HG02870 (cell line): ENCODE data around the gene VANGL2.

Source experiments
- ATAC-seq: cut with Tn5 transposase; IDR thresholded peaks from one replicate; pipeline ENCODE4 v1.9.1; 2021; ENCODE audit warnings: mild to moderate bottlenecking, moderate library complexity; ENCODE audit not compliant: unreplicated experiment

Gene VANGL2

GRCh38 chr1:160455153-160455517 lies 54.8 kb downstream of the VANGL2 start:
- no peak for ATAC-seq

- ATAC-seq: no peak
Observed at GRCh38 chr1:160459056-160459455, 58.7 kb downstream of the VANGL2 start.

GRCh38 chr1:160459687-160460086 lies 59.3 kb downstream of the VANGL2 start:
- no peak for ATAC-seq

DNA sequence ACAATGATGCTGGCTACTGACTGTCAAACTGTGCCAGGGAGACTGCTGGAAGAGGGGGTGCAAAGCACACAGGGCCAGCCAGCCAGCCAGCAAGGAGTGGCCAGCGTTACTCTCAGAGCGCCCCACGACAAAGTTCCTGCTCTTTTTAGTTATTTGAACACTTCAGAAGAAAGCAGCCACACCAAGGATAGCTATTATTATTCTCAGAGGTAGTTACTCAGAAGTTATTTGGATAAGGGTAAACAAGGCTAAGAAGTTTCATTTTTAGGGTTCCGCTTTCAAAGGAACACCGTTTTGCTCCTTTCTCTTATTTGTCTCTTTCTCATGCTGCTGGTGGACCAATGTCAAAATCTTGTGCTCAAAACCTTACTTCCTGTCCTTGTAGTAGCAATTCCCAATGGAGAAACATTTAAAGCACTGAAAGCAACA lies 59.9 kb downstream of the VANGL2 start:
- ATAC-seq: no peak

GRCh38 chr1:160460683-160461287 lies 60.4 kb downstream of the VANGL2 start:
- ATAC-seq: no peak

- no peak for ATAC-seq
Observed at GRCh38 chr1:160465123-160465522, 64.8 kb downstream of the VANGL2 start.

GRCh38 chr1:160466961-160467360 lies 66.6 kb downstream of the VANGL2 start:
- ATAC-seq: no peak

DNA sequence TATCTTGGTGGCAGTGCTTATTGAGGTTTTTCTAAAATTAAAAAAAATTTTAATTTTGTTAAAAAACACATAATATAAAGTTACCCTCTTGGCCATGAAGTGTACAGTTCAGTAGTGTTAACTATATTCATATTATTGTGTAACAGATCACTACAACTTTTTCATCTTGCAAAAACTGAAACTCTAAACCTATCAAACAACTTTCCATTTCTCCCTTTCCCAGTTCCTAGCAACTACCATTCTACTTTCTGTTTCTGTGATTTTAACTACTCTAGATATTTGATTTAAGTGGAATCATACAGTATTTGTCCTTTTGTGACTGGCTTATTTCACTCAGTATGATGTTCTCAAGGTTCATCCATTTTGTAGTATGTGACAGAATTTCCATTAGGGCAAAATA lies 67.2 kb downstream of the VANGL2 start:
- no peak for ATAC-seq

- ATAC-seq: no peak
Observed at GRCh38 chr1:160471253-160471652, 70.9 kb downstream of the VANGL2 start.

DNA sequence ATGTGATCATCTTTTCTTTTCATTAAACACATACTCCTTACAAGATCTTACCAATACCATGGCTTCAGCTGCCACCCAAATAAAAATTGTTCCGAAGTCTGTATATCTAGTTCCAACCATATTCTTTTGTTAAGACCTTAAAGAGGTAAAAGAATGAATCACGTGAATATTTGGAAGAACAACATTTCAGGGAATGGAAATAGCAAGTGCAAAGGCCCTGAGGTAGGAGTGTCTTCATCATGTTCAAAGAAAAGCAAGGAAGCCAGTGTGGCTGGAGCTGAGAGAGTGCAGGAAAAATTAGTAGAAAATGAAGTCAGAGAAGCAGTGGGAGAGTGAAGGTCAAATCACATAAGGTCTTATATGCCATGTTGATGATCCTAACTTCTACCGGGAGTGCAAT lies 71.7 kb downstream of the VANGL2 start:
- no peak for ATAC-seq

- no peak for ATAC-seq
Observed at GRCh38 chr1:160474392-160475242, 74.3 kb downstream of the VANGL2 start.
